NCI-H345 treated with DMSO at 0.1 percent for 48 hours (cell line): ENCODE results near the gene TMEM91.
"Not testable (repeated sequence)": the region's sequence is repeated elsewhere in the genome, so short reads cannot be mapped to it uniquely, and the experiment has no call there.

Experiments
- DNase-seq: peaks from one replicate; lab custom pipeline; 2025; ENCODE audit not compliant: unreplicated experiment; lab: John Stamatoyannopoulos, UW

Gene TMEM91

DNA sequence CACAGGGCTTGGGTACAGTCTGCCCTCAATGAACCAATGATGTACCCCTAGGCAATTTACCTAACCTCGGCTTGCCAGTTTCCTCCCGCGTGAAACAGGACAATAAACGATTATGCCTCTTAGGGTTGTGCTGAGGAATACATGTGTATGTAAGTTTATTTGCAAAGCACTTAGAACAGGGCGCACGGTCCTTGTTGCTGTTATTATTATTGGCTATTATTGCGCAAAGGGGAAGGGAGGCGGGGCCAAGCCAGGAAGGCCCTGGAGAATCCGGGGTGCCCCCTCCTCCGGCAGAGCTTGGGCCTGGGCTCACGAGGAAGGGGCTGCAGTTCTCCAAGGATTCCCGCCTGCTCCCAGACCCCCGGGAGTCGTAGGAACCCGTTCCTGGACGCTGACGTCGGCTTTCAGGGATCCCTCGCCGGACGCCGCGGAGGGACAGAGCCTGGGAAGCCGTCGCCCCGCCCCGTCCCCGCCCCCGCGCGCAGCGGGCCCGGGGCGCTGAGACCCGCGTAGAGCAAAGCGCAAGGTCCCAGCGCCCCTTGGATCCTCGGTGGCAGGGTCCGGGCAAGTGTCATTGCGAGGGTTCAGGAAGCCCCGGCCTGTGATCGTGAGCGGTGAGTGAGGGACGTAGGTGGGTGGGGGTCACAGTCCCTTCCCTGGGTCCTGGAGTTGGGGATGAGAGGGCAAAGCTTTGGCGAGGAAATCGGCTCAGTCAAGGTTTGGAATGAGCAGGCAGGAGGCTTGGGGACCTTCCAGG is at the start of gene TMEM91:
TMEM91 (plus strand) TSS at position 293 of the 757 bp plus-strand sequence. CDS start 1,777 bp downstream, outside the sequence.
- no peak for DNase-seq

DNA sequence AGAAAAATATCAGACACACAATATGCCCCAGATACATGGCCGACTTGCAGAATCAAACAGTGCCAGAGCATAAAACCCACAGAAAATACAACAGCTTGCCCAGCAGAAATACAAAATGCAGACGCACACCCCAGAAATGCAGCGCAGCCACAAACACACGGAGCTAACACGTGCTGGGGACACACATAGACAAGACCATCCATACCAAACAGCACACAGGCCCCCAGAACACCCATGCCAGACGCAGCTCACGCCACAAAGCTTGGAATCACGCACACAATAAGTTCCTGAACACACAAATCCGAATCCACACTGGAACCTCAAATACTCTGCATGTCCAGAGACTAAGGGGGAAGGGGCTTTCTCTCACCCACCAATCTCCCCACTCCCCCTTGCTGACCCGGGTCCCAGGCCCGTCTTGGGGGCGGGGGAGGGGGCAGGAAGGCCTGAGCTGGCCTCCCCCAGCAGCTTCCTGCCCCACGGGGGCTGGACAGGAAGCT is 49.2 kb upstream of the TMEM91 start:
- DNase-seq: no peak

DNA sequence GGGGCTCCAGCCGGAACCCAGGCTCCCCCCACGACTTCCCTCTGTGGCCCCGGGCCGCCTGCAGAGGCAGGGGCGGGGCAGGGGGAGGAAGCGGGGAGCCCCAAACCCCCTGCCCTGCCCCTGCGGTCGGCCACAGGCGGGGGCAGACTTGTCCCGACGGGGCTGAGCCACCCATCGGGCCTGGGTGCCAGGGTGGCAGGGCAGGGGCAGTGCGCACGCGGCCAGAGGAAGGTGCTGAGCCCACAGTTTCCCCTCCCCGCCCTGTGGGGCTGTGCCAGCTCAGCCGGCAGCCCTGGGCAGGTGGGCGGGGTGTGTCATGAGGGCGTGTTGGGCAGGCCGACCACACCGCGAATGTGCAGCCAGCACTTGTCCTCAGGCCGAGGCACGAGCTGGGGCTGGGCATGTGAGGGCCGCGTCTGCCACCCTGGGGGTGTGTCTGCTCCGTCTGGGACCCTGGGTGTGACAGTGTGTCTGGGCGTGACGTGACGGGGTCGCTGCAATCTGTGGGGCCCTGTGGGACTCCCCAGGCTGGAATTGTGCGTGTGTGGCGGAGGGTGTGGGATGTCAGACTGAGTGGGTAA is 48.7 kb upstream of the TMEM91 start:
- no peak for DNase-seq

DNA sequence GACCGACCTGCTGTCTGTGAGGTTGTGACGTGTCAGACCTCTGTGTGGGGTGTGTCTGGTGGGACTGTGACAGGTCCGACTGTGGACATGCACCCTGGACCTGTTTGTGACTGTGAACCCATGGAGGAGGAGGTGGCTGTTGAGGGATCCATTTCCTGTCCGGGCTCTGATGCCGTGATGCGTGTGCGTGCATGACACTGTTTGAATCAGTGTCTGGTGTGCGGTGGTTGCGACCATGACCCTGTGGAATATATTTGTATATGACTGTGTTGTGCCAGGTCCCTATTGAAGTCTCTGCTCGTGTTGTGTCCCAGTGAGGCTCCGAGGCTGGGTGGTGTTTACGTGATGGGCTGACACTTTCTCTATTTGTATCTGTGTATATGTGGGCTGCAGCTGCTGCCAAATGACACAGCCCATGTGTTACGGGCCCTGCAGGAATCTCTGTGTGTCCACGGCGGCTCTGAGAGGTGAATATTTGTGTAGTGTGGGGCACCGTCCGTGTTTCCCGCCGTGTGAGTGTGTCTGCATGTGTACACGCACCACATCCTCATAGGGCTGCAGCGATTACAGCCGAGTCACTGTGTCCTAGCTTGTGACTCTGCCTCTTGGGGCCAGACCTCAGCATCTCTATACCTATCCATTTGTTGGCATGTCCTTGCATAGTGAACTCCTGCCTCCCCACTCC is 48.0 kb upstream of the TMEM91 start:
- DNase-seq: no peak

DNA sequence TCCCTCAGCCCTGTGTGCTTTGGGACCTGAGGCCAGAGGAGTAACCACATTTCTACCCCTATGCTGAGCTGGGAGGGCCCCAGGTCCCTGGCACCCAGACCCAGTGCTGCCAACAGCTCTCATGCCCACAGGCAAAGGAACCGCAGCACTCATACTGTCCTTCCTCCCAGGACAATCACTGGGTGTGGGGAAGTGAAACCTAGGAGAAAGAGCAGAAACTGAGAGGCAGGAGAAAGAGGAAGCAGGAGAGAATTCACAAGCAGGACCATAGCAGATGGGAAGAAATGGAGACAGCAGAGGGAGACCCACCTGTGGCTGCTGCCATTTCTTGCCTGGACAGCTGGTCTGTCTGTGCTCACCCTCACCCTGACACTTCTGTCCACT is 47.5 kb upstream of the TMEM91 start:
- DNase-seq: no peak

DNA sequence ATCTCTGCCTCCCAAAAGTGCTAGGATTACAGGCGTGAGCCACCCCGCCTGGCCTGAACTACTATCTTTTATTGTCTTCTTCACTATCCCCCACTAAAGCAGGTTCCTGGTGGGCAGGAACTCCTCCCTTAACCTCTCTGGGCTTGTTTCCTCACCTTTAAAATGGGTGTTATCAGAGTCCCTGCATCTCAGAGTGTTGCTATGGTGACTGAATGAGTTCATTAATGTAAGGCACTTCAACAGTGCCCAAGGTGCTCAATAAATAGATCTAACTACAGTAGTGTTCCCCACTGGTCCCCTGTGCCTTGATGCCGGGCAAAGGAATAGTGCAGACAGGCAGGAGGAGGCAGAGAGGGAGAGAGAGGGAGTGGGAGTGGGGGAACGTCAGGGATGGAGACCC is 45.9 kb upstream of the TMEM91 start:
- no peak for DNase-seq

DNA sequence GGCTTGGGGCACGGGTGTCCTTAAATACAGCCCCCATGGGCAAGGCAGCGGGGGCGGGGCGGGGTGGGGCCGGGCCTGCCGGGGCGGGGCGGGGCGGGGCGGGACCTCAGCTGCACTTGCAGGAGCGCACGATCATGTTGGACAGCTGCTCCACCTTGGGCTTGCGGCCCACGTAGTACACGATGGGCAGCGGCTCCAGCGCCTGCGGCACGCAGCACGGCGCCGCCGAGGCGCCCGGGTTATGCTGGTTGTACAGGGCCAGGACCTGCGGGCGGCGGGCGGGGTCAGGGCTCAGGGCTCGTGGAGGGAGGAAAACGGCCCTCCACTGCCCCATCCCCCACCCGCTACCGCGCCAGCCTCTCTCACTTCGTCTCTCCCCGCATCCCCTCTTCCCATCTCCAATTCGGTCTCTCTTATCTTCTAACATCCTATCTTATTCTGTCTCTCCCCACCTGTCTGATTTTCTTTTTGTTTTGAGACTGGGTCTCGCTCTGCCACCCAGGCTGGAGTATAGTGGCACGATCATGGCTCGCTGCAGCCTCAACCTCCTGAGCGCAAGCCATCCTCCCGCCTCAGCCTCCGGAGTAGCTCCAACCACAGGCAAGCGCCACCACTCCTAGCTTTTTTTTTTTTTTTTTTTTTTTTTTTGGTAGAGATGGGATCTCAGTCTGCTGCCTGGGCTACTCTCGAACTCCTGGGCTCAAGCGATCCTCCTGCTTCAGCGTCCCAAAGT is 45.2 kb upstream of the TMEM91 start:
- no peak for DNase-seq

DNA sequence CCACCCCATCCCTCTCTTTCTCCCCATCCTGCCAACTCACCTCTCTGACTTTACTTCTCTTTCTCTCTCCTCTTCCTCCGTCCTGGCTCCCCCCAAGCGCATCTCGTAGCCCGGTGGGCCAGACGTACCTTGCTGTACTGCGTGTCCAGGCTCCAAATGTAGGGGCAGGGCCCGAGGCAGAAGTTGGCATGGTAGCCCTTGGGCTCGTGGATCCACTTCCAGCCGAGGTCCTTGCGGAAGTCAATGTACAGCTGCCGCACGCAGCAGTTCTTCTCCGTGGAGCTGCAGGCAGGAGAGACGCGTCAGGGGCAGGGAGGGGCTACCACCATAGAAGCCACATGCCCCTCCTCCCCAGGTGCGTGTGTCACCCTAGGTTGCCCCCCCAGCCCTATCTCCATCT is 44.3 kb upstream of the TMEM91 start:
- DNase-seq: no peak

DNA sequence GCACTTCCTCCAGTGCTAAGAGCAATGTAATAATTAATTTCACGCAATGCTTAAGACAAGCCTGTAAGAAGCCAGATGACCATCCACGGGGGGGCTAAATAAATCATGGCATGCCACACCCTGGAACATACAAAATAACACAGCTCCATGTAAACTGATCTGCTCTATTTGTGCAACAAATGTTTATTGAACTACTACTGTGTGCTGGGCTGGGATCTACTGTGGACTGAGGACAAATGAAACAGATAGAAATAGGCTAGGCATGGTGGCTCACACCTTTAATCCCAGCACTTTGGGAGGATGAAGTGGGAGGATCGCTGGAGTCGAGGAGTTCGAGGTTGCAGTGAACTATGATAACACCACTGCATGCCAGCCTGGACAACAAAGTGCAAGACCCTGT is 43.9 kb upstream of the TMEM91 start:
- DNase-seq: no peak

DNA sequence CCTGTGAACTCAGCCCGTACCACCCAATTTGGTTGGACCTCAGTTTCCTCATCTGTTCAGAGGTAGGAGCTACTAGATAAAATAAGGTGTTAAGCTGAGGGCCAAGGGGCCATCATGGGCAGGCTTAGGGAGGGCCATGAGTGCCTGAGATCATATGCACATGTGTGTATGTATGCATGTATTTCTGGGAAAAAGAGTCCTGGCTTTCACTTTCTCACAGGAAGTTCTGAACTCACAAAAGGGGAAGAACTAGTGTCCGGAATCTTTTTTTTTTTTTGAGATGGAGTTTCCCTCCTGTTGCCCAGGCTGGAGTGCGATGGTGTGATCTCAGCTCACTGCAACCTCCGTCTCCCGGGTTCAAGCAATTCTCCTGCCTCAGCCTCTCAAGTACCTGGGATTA is 41.5 kb upstream of the TMEM91 start:
- DNase-seq: no peak

DNA sequence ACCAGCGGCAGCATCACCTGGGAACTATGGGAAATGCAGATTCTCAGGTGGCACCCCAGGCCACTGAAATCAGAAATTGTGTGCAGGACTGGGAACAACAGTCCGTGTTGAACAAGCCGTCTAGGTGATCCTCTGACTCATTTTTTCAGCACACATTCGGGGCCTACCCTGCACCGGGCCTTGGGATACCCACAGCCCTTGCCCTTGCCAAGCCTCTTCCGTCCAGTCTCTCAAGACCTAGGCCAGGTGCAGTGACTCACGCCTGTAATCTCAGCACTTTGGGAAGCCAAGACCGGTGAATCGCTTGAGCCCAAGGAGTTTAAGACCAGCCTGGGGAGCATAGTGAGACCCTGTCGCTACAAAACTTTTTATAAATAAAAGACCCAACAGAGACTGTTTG is 40.9 kb upstream of the TMEM91 start:
- DNase-seq: no peak

DNA sequence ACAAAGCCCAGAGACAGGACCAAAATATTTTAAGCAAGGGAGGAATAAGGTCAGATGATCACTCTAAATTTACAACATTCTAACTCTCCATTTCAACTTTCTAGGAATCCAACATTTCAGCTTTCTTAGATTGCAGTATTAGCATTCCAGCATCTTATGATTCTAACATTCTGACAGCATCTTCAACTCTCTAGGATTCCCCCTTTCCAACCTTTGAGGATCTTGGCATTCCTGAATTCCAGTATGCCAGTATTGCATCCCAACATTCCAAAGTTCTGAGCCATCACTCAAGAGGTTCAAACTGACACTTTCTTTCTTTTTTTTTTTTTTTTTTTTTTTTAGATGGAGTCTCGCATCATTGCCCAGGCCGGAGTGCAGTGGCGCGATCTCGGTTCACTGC is 36.4 kb upstream of the TMEM91 start:
- DNase-seq: no peak

DNA sequence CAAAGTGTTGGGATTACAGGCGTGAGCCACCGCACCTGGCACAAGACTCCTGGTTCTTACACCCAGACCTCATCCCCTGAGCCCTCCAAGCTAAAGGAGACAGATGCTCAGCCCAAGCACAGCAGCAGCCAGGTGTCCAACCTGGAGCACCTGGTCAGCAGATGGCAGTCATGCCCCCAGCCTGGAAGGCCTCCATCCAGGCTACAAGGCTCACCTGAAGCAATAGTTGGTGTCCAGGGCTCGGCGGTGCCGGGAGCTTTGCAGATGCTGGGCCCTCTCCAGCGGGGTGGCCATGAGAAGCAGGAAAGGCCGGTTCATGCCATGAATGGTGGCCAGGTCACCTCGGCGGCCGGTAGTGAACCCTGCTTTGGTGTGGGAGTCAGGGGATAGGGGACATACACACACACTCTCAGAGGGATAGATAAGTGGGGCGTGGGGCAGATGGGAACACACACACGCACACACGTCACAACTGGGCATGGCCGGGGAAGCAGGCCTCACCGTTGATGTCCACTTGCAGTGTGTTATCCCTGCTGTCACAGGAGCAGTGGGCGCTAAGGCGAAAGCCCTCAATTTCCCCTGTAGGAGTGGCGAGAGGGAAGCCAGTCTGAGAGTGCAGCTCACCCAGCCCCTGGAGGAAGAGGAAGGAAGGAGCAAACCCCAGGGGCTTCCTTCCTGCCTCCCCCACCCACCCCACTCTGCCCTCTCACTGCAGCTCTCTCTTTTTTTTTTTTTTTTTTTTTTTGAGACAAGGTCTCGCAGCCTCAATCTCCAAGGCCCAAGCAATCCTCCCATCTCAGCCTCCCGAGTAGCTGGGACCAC is 34.5 kb upstream of the TMEM91 start:
- DNase-seq: no peak

DNA sequence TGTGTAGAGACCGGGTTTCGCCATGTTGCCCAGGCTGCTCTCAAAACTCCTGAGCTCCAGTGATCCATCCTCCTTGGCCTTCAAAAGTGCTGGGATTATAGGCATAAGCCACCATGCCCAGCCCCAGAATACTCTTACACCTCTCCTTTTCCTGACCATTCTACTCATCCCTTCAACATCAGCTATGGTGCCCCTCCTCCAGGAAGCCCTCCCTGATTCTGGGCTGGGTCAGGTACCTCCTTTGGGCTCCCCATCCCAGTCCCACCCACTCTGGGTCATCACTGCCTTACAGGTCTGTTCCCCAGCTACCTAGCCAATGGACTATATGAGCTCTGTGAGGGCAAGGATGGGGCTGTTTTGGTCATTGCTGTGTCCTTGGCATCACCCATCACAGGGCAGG is 32.2 kb upstream of the TMEM91 start:
- no peak for DNase-seq

DNA sequence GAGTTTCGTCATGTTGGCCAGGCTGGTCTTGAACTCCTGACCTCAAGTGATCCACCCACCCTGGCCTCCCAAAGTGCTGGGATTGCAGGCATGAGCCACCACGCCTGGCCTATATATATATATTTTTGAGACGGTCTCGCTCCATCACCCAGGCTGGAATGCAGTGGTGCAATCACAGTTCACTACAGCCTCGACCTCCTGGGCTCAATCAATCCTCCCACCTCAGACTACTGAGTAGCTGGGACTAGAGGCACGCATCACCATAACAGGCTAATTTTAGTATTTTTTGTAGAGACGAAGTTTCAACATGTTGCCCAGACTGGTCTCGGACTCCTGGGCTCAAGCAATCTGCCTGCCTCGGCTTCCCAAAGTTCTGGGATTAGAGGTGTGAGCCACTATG is 29.4 kb upstream of the TMEM91 start:
- not testable (repeated sequence) for DNase-seq

DNA sequence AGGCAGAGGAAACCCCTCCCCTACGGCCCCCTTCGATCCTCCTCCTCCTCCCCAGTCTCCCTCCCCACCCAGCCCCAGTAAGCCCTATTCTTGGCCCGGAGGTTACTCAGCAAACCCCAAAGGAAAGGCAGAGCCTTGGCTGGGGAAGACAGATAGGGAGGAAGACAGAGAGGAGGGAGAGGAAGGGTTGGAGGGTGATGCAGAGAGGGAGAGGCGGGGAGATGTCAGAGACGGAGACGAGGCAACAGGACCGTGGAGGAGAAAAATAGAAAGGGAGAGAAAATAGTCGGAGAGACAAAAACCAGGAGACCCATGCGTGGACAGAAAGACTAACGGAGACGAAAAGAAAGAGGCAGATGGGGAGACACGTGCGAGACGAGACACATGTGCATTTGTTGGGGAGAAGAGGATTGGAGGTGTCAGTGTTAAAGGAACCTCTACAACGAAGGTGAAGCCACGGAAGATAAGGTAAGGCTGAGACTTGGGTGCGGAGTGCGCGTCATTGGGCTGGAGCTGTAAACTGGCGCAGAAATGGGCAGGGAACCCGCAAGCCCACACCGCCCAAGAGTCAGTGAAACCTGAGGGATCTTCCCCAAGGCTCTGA is 25.5 kb upstream of the TMEM91 start:
- no peak for DNase-seq

DNA sequence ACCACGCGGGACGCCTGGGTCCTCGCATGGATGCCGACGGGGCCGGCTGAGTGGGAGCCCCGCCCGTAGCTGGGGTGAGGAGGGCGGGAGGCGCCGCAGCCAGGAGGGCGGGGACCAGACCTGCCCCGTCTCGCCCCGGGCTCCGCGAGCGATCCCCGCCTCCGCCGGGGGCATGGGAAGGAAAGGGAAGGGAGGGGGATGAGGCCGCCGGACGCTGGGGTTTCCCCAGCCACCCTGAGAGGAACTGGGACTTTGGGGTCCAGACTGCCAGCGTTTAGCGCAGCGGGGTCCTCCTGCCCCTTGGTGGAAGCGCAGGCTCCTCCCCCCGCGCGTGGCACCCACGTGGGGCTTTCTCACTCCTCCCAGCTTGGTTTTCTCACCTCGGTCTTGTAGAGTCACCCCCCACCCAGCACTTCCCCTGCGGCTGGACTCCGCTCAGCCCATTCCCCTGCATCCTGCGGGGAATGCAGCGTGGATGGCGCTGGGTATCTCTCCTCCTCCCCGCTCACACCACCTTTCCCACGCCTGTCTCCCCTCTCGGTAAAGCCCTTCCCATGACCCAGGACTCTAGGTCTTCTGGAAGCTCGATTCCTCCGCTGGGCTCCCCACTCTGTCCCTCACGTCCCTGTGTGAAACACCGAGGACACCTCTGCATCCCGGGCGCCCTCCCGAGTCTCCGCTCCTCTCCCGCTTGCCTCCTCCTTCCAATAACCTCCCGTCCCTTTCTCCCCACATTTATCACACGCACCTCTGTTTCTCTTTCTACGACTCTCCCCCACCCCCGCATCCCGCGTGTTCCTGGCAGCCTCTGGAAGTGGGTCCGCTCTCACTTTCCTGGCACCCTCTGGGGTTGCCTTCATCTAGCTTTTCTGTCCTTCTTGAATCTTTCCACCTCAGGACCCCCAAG is 24.7 kb upstream of the TMEM91 start:
- DNase-seq: no peak

DNA sequence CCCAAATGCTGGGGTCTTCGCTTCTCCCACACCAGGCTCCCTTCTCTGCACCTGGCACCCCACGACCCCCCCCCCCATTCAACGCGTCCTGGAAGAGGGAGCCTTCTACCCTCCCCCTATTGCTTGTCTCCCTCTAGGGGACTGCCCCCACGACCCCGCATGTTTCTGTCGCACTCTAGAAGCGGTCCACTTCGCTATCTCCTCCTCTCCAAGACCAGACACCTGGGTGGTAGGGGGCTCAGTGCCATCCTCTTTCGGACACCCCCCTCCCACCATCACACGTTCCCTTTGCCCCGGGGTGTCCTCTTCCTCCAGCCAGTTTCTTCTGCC is 24.1 kb upstream of the TMEM91 start:
- DNase-seq: no peak
